Mononuclear cell (primary cell): Measurements from ENCODE around the gene VPS45. TPM values are rescaled to one million over a fixed set of nuclear protein-coding genes. Genes with fewer than 3 reads are reported as not detected.
"Not testable (repeated sequence)": the region's sequence is repeated elsewhere in the genome, so short reads cannot be mapped to it uniquely, and the experiment has no call there.

ENCODE experiments used
- H3K27me3 ChIP-seq: 2 replicates; pipeline ENCODE4 v1.6.0; 2011; ENCODE audit warnings: low read length, control low read depth; ENCODE audit not compliant: insufficient read depth
- H3K4me1 ChIP-seq: 2 replicates; pipeline ENCODE4 v1.5.1; 2011; ENCODE audit warnings: mild to moderate bottlenecking, low read length, control low read depth; ENCODE audit not compliant: insufficient read depth
- H3K4me3 ChIP-seq: 2 replicates; pipeline ENCODE4 v1.5.1; 2011; ENCODE audit warnings: mild to moderate bottlenecking, low read length, moderate library complexity
- H3K9me3 ChIP-seq: 2 replicates; pipeline ENCODE4 v1.5.1; 2011; ENCODE audit warnings: low read depth, mild to moderate bottlenecking, control low read depth, low read length
- total RNA-seq: library from RNA; depleted of rRNA; stranded (reverse); fragments of >200 nt; gene quantifications from one replicate; pipeline ENCODE4 v1.2.3, GENCODE V29; 2012

Gene VPS45
- total RNA-seq, 1 donor, result 11.5 TPM

GRCh38 chr1:150171801-150172200 is 104.2 kb downstream of the VPS45 start:
- Histone ChIP-seq H3K4me3 (no peak overlapping the region), H3K9me3 (no peaks in the 10 kb centered on the region), H3K4me1 (peaks cover 27% of the 10 kb centered on the region), H3K27me3 (no peaks in the 10 kb centered on the region)

- no peaks in the 10 kb centered on the region for H3K9me3 ChIP-seq
- H3K4me1 ChIP-seq, result peaks cover 41% of the 10 kb centered on the region
- no peak overlapping the region for H3K4me3 ChIP-seq
- H3K27me3 ChIP-seq, result no peaks in the 10 kb centered on the region
These were observed 105.6 kb downstream of the VPS45 start for GRCh38 chr1:150173141-150173585.

- H3K4me1 ChIP-seq, result peaks cover 54% of the 10 kb centered on the region
- H3K4me3 ChIP-seq, result no peak overlapping the region
- no peaks in the 10 kb centered on the region for H3K27me3 ChIP-seq
- no peaks in the 10 kb centered on the region for H3K9me3 ChIP-seq
These were observed 109.0 kb downstream of the VPS45 start for GRCh38 chr1:150176593-150176992.

GRCh38 chr1:150178548-150178947 is 111.0 kb downstream of the VPS45 start:
- no peaks in the 10 kb centered on the region for H3K9me3 ChIP-seq
- no peak overlapping the region for H3K4me3 ChIP-seq
- H3K27me3 ChIP-seq, result no peaks in the 10 kb centered on the region
- H3K4me1 ChIP-seq, result peaks cover 72% of the 10 kb centered on the region

- Histone ChIP-seq H3K4me3 (no peak overlapping the region), H3K9me3 (no peaks in the 10 kb centered on the region), H3K4me1 (peaks cover 82% of the 10 kb centered on the region), H3K27me3 (no peaks in the 10 kb centered on the region)
These were observed 112.3 kb downstream of the VPS45 start for GRCh38 chr1:150179867-150180266.

- H3K4me1 ChIP-seq, result peaks cover 85% of the 10 kb centered on the region
- no peaks in the 10 kb centered on the region for H3K27me3 ChIP-seq
- H3K9me3 ChIP-seq, result no peaks in the 10 kb centered on the region
- H3K4me3 ChIP-seq, result no peak overlapping the region
These were observed 112.9 kb downstream of the VPS45 start for GRCh38 chr1:150180474-150180873.

GRCh38 chr1:150182247-150182646 is 114.7 kb downstream of the VPS45 start:
- H3K9me3 ChIP-seq, result no peaks in the 10 kb centered on the region
- peaks cover 90% of the 10 kb centered on the region for H3K4me1 ChIP-seq
- no peaks in the 10 kb centered on the region for H3K27me3 ChIP-seq
- no peak overlapping the region for H3K4me3 ChIP-seq

GRCh38 chr1:150183061-150183460 is 115.5 kb downstream of the VPS45 start:
- peaks cover 90% of the 10 kb centered on the region for H3K4me1 ChIP-seq
- no peaks in the 10 kb centered on the region for H3K27me3 ChIP-seq
- H3K9me3 ChIP-seq, result no peaks in the 10 kb centered on the region

GRCh38 chr1:150185481-150185880 is 117.9 kb downstream of the VPS45 start:
- H3K4me3 ChIP-seq, result no peak overlapping the region
- no peaks in the 10 kb centered on the region for H3K27me3 ChIP-seq
- peaks cover 66% of the 10 kb centered on the region for H3K4me1 ChIP-seq
- H3K9me3 ChIP-seq, result no peaks in the 10 kb centered on the region

More at GRCh38 chr1:150183061-150183460, 115.5 kb downstream of the VPS45 start:
- H3K4me3 ChIP-seq, result no peak overlapping the region

- H3K9me3 ChIP-seq, H3K27me3 ChIP-seq, H3K4me3 ChIP-seq: not testable (repeated sequence)
- H3K4me1 ChIP-seq, result peaks cover 59% of the 10 kb centered on the region
These were observed 118.8 kb downstream of the VPS45 start for GRCh38 chr1:150186438-150186788.

- Histone ChIP-seq H3K27me3 (no peaks in the 10 kb centered on the region), H3K4me3 (peak overlapping the region; percentile 4), H3K4me1 (peaks cover 54% of the 10 kb centered on the region), H3K9me3 (no peaks in the 10 kb centered on the region)
These were observed 119.4 kb downstream of the VPS45 start for GRCh38 chr1:150186789-150187559.

GRCh38 chr1:150187560-150187931 is 120.0 kb downstream of the VPS45 start:
- H3K4me1 ChIP-seq, result peaks cover 49% of the 10 kb centered on the region
- H3K9me3 ChIP-seq, result no peaks in the 10 kb centered on the region
- no peaks in the 10 kb centered on the region for H3K27me3 ChIP-seq
- no peak overlapping the region for H3K4me3 ChIP-seq

- Histone ChIP-seq H3K27me3 (no peaks in the 10 kb centered on the region), H3K4me1 (peaks cover 11% of the 10 kb centered on the region), H3K4me3 (no peak overlapping the region), H3K9me3 (no peaks in the 10 kb centered on the region)
These were observed 124.4 kb downstream of the VPS45 start for GRCh38 chr1:150192012-150192411.

GRCh38 chr1:150194381-150195031 is 126.9 kb downstream of the VPS45 start:
- Histone ChIP-seq H3K4me1 (no peaks in the 10 kb centered on the region), H3K4me3 (no peak overlapping the region), H3K9me3 (no peaks in the 10 kb centered on the region), H3K27me3 (no peaks in the 10 kb centered on the region)
